G401 (cell line): ENCODE results near the gene OAS3. TPM values are rescaled to one million over a fixed set of nuclear protein-coding genes. Genes with fewer than 3 reads are reported as not detected.
A peak's percentile ranks its signal among the peaks of the same experiment; 100 is the strongest.
"Not testable (repeated sequence)": the region's sequence is repeated elsewhere in the genome, so short reads cannot be mapped to it uniquely, and the experiment has no call there.

ENCODE experiments used
- DNase-seq: peaks from one replicate; pipeline ENCODE4 v3.0.0-alpha.2; 2015; ENCODE audit warnings: low spot score
- in situ Hi-C: cut with HindIII; loops from 2 replicates; pipeline ENCODE4 v1.10.0; 2016; ENCODE audit warnings: low sequenced_read_pairs, mixed read lengths
- total RNA-seq: library from RNA; depleted of rRNA; stranded (reverse); fragments of >200 nt; shearing (Covaris generic); gene quantifications from 2 replicates; pipeline ENCODE4 v1.2.3, GENCODE V29; 2014

The OAS3 gene
- total RNA-seq, 1 experiment from 2014 or later = 1.8 TPM

DNA sequence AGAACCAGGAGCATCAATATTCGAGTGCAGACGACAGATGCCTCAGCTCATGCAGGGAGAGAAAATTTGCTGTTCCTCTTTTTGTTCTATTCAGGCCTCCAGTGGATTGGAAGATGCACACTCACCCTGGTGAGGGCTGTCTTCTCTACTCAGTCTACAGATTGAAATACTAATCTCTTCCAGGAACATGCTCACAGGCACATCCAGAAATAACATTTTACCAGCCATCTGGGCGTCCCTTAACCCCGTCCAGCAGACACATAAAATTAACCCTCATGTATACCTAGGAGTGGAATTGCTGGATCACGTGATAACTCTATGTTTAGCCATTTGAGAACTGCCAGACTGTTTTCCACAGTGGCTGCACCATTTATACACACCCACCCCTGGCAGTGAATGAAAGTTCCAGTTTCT lies 35.6 kb downstream of the OAS3 start:
- DNase-seq = peak; percentile 56
- in situ Hi-C loops = no loop called here

GRCh38 chr12:112974904-112975303 lies 36.6 kb downstream of the OAS3 start:
- in situ Hi-C loops = no loop called here
- no peak for DNase-seq

GRCh38 chr12:112977139-112977538 lies 38.9 kb downstream of the OAS3 start:
- in situ Hi-C loops = no loop called here
- no peak for DNase-seq

GRCh38 chr12:112977641-112978040 lies 39.4 kb downstream of the OAS3 start:
- in situ Hi-C loops = no loop called here
- no peak for DNase-seq

- in situ Hi-C loops = no loop called here
Observed at GRCh38 chr12:112978163-112979040, 40.1 kb downstream of the OAS3 start, which contains the start of gene OAS2. OAS2 (plus strand) TSS chr12:112978519; CDS start chr12:112978609, 90 bp downstream.

GRCh38 chr12:112979041-112979680 lies 40.9 kb downstream of the OAS3 start:
- in situ Hi-C loops = no loop called here
- DNase-seq = no peak

More at GRCh38 chr12:112978163-112979040, 40.1 kb downstream of the OAS3 start, which contains the start of gene OAS2:
- no peak for DNase-seq

GRCh38 chr12:112980491-112981158 lies 42.4 kb downstream of the OAS3 start:
- DNase-seq = no peak
- in situ Hi-C loops = no loop called here

DNA sequence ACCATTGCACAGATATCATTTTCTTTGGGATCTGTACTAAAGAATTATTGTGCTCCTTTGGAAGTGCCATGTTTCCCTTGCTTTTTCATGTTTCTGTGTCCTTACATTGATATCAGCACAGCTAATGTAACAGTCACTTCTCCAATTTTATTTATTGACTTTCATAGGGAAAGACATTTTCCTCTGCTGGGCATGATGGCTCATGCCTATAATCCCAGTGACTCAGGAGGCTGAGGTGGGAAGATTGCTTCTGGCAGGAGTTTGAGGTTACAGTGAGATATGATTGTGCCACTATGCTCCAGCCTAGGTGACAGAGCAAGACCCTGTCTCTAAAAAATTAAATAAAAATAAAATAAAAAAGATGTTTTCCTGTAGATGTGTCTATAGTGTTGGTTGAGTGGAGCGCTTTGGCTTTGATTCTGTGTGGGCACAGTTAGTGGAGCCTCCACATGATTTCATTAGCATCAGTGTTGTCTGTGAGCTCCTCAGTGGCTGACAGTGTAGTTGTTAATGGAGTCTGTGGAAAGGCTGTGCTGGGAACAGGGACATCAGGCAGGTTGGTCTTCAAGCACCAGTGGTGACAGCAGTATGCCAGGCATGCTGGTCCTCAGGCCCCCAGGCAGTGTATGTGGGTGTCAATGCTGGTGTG lies 47.5 kb downstream of the OAS3 start:
- in situ Hi-C loops = no loop called here
- DNase-seq = no peak

GRCh38 chr12:112986291-112986800 lies 48.1 kb downstream of the OAS3 start:
- DNase-seq = no peak
- in situ Hi-C loops = no loop called here

- no peak for DNase-seq
- in situ Hi-C loops = no loop called here
Observed at GRCh38 chr12:112987561-112987960, 49.3 kb downstream of the OAS3 start.

- DNase-seq = no peak
- in situ Hi-C loops = no loop called here
Observed at GRCh38 chr12:112988224-112988623, 50.0 kb downstream of the OAS3 start.

DNA sequence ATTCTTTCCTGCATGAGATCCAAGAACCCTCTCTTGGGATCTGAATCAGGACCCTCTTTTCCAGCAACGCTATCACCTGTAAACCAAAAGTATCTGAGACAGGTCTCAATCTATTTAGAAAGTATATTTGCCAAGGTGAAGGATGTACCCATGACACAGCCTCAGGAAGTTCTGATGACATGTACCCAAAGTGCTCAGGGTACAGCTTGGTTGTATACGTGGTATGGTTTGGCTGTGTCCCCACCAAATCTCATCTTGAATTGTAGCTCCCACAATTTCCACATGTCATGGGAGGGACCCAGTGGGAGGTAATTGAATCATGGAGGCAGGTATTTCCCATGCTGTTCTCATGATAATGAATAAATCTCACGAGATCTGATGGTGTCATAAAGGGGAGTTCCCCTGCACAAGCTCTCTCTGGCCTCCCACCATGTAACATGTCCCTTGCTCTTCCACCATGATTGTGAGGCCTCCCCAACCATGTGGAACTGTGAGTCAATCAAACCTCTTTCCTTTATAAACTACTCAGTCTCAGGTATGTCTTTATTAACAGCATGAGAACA lies 50.6 kb downstream of the OAS3 start:
- in situ Hi-C loops, DNase-seq: not testable (repeated sequence)

- in situ Hi-C loops = no loop called here
- no peak for DNase-seq
Observed at GRCh38 chr12:112989806-112990205, 51.5 kb downstream of the OAS3 start.

GRCh38 chr12:112992541-112993398 lies 54.5 kb downstream of the OAS3 start:
- in situ Hi-C loops = no loop called here
- DNase-seq = peak; percentile 71

GRCh38 chr12:112995008-112995407 lies 56.7 kb downstream of the OAS3 start:
- in situ Hi-C loops = no loop called here
- no peak for DNase-seq

DNA sequence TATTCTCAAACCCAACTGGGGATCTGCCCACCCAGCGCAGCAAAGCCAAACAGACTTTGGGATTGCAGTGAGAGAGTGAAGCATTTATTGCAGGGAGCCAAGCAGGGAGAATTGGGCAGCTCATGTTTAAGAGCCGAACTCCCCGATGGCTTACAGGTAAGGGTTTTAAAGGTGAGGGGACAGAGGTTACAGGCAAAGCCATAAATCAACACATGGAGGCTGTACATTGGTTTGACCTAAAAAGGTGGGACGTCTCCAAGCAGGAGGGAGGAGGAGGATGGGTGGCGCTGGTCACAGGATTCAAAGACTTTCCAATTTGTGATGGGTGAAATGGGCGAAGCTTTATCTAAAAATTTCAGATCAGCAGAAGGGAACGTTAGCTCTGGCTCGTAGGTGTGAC lies 58.2 kb downstream of the OAS3 start:
- no peak for DNase-seq
- in situ Hi-C loops = no loop called here

DNA sequence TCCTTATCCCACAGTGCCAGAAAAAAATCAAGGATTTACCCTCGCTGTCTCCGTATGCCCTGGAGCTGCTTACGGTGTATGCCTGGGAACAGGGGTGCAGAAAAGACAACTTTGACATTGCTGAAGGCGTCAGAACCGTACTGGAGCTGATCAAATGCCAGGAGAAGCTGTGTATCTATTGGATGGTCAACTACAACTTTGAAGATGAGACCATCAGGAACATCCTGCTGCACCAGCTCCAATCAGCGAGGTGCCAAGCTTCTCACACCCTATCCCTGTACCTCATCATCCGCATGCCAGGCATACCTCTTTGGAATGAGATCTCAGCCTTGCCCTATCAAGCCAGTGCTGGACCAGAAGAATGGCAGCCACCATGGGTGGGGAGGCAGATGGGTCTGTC lies 59.2 kb downstream of the OAS3 start:
- in situ Hi-C loops = no loop called here
- no peak for DNase-seq
